Activated CD8-positive, alpha-beta memory T cell treated with anti-CD3 and anti-CD28 coated beads for 24 hours (primary cell): ENCODE results near the gene TRIM26.
"Not testable (repeated sequence)": the region's sequence is repeated elsewhere in the genome, so short reads cannot be mapped to it uniquely, and the experiment has no call there.

Experiments
- DNase-seq: peaks from one replicate; pipeline ENCODE4 v3.0.0-alpha.2; 2020

The TRIM26 gene

DNA sequence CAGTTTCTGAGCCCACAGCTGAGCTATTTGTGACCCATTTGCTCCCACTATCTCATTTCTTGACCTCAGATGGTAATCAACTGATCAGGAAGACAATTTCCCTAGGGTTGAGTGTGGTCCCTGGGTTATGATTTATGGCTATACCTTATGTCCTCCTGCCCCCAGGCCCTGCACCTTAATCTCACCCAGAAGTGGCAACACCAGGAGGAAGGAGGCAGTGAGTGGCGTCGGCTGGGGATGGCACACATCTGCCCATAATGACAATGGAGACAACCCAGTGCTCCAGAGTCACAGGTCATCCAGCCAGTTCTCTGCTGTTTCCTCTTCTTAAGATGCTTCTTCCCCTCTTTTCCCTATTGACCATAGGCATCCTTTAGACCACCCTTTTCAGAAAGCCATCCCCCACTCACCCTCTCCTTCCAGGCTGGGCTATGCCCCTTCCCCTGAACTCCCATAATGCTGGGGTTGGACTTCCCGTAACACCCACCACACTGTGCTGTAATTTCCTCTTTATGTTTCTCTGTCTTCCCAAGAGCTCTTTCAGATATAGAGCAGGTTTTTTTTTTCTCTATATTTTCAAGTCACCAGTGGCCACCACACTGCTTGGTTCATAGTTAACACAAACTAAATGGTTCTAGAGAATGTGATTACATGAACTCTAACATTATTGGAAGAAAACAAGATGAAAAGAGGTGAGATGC lies 60.1 kb downstream of the TRIM26 start:
- no peak for DNase-seq

DNA sequence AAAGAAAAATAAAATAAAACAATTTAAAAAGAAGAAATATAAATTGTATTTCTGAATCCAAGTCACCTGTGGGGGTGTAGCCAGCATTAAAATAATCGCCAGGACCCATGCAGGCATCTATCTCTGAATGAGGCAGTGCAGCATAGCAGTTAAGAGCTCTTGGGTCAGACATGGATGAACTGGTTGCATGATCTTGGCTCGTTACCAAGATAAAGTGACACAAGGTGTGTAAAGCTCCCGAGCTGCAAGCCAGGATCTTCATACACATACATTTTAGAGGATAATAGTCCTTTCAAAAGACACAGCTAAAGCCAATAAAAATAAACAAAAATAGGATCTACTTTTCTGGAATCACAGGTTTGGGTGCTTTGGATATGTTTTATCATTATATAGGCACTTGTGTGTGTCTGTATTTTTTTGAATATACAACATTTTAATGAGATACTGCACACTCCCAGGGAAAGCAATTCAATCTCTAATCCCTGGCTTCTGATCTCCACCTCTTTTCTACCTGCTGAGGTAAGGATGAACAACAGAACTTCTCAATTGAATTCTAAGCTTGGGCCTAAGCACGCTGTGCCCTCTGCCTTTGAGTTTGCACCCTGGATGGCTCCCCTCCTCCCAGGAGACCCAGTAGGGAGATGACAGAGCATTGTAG lies 61.1 kb downstream of the TRIM26 start:
- DNase-seq = no peak

DNA sequence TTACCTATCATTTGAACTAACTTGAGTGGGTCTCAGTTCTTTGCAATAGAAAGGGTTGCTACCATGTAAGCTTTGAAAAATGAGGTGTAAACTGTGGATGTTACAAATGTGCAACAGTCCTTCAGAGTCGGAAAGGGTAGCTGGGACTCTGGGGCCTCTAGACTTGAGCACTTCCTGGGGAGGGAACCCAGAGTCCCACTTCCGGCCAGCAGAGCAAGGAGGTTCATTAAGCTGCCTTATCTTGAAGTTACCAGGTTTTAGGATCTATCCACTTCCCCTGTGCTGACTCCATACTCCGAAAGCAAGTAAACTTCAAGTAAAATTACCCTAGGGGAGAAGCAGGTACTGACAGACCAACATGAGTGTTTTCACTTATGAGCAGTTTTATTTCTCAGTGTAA lies 61.6 kb downstream of the TRIM26 start:
- DNase-seq = no peak

DNA sequence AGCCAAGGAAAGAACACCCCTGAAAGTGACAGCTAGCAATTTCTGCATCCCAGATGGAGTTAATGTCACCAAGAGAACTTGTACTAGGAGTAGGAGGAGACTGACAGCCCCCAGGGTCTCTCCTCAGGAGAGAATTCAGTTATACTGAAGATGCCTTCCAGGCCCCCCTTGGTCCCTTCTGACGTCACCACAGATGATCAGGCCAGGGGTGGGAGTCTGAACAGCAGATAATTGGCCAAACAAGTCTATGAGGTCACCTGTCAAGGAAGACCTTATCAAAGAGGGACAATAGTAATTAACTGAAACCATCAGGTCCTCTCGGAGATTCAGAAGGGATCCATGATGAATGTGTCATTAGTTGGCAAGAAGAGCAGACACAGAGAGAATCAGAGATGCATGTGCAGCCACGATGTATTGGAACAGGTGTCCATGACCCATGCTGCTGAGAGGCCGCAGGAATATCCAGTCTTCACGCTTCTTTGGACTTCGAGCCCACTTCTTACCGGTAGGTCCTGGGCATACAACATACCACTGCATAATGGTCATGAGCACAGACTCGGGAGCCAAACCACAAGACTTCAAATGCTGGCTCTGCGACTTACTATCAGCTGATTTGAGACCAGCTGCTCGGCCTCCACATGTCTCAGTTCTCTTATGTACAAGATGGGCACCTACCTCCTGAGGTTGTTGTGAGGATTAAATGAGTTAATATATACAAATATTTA lies 62.4 kb downstream of the TRIM26 start:
- no peak for DNase-seq

DNA sequence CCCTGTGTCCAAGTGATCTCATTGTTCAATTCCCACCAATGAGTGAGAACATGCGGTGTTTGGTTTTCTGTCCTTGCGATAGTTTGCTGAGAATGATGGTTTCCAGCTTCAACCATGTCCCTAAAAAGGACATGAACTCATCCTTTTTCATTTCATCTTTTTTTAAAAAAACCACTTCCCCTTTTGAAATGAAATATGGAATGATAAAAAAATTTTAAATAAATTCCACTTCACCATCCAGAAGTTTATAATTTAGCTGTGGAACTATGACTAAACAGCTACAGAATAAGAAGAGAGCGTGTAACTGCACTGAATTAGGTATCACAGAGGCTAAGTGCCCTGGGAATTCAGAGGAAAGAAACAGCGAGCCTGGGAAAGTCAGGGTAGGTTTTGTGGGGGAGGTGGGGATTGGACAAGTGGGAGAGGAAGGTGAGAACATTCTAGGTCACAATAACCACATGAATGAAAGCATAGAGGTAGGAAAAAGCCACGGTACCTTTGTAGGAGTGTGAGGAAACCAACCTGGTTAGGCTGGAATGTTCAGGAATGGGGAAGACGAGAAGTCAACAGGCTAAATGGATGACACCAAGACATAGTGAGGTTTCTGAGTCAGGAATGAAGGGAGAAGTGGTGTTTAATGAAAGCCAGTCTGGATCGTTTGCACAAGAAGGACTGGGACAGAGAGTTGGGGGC lies 63.2 kb downstream of the TRIM26 start:
- DNase-seq = no peak

DNA sequence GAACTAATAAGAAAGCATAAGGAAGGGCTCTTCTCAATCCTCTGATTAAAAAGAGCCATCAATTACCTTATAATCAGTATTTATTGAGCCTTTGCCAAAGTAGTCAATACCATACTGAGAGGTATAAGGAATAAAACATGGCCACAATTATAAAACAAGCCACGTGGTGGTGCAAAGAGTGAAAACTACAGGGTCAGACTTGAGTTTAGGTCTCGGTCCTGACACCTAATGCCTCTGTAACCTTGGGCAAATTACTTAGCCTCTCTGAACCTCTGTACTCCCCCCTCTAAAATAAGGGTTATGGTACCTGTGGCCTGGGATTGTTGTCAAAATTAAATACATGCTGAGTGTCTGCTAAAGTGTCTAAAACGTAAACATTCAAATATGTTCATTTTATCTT lies 64.0 kb downstream of the TRIM26 start:
- DNase-seq = no peak

DNA sequence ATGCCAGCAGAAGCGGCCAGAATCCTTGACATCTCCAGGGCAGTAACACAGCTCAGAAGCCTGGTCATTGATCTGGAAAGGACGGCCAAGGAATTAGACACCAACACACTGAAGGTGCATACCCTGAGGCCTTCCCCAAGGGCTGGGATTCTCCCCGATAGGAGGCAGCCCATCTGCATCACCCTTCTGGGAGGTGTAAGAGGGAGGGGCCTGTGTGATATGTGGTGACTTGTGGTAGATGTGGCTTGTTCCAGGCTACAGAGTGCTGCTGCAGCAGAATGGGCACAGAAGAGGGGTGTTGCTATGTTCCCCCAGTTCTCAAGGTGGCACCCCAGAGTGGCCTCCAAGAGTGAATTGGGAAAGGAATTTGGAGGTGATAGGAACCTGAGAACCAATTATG lies 66.1 kb downstream of the TRIM26 start:
- DNase-seq = no peak

DNA sequence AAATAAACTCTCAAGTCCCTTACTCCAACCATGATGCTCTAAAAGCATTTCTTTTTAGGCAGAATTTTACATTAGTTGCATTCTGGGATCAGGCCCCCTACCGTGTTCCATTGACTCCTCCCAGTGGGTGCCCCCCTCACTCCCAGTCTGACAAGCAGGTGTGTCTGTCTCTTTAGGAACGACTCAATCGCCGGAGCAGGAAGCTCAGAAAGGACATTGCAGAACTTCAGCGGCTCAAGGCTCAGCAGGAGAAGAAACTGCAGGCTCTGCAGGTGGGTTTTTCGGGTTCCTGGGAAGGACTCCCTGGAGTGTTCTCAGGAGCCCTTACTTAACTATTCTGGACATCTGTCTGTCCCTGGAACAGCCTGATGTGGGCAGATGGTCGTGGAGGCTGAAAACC lies 67.4 kb downstream of the TRIM26 start:
- no peak for DNase-seq

DNA sequence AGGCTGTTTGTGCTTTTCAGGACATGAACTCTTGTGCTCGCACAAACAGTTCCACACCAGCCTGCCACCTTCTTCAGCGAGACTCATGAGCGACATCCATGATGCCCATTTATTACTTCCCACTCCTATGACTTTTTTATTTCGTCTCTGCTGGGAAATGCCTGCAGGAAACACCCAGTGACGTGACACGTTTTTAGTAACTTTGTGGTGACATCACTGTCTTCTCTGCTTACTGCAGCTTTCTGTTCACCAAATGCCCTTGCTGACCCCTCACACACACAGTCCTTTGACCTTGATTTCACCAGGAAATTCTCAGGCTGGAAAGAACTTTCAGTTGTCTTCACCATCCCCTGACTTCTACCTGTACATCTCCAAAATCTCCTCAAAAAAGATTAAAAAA lies 68.4 kb downstream of the TRIM26 start:
- DNase-seq = no peak

DNA sequence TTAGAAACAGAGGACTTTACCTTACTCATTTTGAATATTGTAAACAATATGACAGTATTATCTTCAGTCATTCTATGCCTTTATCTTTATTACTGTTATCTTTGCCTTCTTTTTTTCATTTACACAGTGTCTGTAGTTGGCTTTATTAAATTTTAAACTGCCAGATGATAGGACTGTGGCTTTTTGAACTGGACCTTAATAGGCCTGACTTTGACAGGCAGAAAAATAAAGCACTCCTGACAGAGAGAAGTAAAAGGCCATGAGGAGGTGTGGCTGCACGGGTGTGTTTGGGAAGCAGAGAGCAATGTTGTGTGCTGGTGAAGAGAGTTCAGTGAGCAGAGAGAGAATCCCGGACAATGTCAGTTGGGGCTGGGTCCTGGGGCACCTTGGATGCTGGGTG lies 69.4 kb downstream of the TRIM26 start:
- no peak for DNase-seq

DNA sequence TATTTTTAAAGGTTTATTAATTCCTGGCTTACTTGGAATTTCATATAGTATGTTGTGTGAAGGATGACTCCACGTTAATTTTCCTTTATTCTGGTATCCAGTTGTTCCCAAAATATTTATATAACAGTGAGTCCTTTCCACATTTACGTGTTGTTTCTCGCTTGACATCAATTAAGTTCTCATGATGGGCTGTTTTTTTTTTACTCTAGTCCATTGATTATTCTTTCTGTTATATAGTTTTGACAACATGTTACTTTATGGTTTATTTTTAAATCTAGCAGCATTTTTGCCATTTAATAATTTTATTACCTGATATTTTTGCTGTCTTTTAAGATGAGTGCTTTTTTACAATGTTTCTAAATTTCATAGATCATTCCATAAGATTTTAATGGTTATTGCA lies 70.5 kb downstream of the TRIM26 start:
- DNase-seq = no peak

DNA sequence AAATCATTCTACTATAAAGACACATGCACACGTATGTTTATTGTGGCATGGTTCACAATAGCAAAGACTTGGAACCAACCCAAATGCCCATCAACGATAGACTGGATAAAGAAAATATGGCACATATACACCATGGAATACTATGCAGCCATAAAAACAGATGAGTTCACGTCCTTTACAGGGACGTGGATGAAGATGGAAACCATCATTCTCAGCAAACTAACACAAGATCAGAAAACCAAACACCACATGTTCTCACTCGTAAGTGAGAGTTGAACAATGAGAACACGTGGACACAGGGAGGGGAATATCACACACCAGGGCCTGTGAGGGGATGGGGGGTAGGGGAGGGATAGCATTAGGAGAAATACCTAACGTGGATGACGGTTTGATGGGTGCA lies 73.0 kb downstream of the TRIM26 start:
- DNase-seq = not testable (repeated sequence)

DNA sequence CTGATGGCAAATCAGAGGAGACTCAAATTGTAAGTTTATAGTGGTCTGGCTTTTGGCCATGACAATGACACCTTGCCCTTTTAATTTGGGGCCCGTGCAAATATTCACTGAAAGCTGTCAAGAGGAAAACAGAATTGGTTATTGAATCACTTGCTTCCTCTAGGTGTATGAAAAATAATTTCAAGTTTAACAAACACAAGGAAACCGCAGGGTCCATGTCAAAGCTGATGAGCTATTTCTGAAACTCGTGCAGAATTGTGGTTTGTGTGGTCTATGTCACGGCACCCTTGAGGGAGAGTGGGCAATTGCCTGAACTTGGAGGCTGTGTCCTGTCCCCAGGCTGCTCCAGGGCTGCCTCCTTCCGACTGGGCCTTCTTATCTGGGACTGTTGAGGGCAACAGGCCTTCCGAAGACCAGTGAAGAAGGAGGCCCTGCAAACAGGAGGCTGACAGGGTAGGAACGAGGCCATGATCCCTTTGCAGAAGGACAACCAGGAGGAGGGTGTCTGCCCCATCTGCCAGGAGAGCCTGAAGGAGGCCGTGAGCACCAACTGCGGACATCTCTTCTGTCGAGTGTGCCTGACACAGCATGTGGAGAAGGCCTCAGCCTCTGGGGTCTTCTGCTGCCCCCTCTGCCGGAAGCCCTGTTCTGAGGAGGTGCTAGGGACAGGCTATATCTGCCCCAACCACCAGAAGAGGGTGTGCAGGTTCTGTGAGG lies 76.5 kb downstream of the TRIM26 start:
- DNase-seq = no peak

DNA sequence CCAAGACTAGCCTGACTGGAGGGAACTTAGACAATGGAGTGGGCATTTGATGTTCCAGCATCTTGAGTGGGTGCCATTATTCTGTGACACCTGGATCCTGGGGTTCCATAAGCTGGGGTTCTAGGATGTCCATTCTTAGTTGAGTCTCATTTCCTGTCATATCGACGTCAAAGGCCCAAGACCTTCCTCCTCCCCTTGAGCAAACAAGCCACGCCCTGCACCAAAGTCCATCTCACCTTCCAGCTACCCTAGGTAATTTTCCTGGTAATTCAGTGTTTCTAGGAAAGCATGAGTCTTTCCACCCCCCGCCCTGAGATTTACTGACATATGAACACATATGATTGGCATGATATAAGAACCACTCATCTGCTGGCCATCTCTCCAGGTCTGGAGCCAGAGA lies 77.4 kb downstream of the TRIM26 start, which contains the start of gene TRIM40:
TRIM40 (plus strand) TSS at position 384 of the 400 bp plus-strand sequence. CDS start 897 bp downstream, outside the sequence.
- DNase-seq = no peak

DNA sequence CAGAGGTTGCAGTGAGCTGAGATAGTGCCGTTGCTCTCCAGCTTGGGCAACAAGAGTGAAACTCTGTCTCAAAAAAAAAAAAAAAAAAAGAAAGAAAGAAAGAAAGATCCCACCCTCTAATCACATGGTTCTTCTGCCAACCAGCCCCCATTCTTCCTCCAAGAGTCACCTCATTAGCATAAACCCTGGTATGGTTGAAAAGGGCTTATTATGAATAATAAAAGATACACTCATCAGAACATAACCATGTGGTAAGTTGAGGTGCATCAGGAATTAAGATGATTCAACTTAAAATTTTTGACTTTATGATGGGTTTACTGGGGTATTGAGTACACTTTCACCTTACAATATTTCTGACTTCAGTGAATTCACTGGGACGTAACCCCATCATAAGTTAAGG lies 78.1 kb downstream of the TRIM26 start:
- no peak for DNase-seq
